Left ventricle myocardium inferior (tissue), 1 donor: Measurements from ENCODE around the gene DNMT1. TPM values are rescaled to one million over a fixed set of nuclear protein-coding genes. Genes with fewer than 3 reads are reported as not detected.

Experiments
- DNase-seq: peaks from one replicate; pipeline ENCODE4 v3.0.0-alpha.2; 2020
- H3K27ac ChIP-seq: fragments of 200-600 bp; replicated peaks from 2 replicates; pipeline ENCODE4 v1.8.0; 2021
- H3K27me3 ChIP-seq: fragments of 200-600 bp; 2 replicates; pipeline ENCODE4 v1.8.0; 2021; ENCODE audit warnings: low read depth
- H3K36me3 ChIP-seq: fragments of 200-600 bp; 2 replicates; pipeline ENCODE4 v1.8.0; 2021
- H3K4me1 ChIP-seq: fragments of 200-600 bp; 2 replicates; pipeline ENCODE4 v1.8.0; 2021
- H3K4me3 ChIP-seq: fragments of 200-600 bp; 2 replicates; pipeline ENCODE4 v1.8.0; 2021; ENCODE audit warnings: mild to moderate bottlenecking, moderate library complexity
- H3K9me3 ChIP-seq: fragments of 200-600 bp; replicated peaks from 2 replicates; pipeline ENCODE4 v1.8.0; 2021
- intact Hi-C: fragments of 100-400 bp; cut with micrococcal nuclease; formaldehyde crosslinking; loops from one replicate; pipeline ENCODE4 v1.11.0; 2022
- total RNA-seq: library from RNA; stranded (reverse); fragmentation: NEBNext Ultra II Directional; extraction: Animal tissue kit (Norgen Biotek cat#: 25700); gene quantifications from one replicate; pipeline ENCODE4 v1.2.1, GENCODE V29; 2021
- TF ChIP-seq, protein P1 (sequence below): fragments of 200-600 bp; IDR thresholded peaks from 2 replicates; pipeline ENCODE4 v1.8.0; 2021; ENCODE audit warnings: antibody characterized with exemption, mild to moderate bottlenecking, borderline replicate concordance
- donor health status: DM: no; HTN: yes; CAD: no; lungs with severe emphysema.

Gene DNMT1
- total RNA-seq, 1 donor from 2014 or later: 23.9 TPM

DNA sequence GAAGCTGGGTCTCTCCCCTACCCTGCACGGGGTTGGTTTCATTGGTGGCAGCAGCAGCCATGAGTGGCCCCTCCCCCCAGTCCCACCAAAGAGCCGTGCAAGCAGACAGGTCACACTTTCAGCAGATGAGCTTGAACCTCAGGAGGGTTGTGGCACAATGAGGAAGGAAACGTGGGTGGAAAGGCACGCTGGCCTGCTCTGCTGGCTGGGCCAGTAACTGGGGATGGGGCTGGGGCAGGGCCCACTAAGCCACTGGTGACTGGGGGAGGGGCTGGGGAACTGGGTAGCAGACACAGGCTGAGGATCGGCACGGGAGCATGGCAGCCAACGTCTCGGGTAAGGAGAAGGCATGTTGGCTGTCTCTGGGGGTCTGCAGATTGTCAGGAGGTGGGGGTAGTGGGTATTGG is 83.3 kb downstream of the DNMT1 start, which contains the start of gene P2RY11:
Gene P2RY11 (plus strand): TSS at position 289 of the 407 bp plus-strand sequence. CDS start 29 bp downstream, at position 318.
- Histone ChIP-seq H3K4me3 (no peak within 1 kb of the TSS), H3K9me3 (no peaks in the 10 kb centered on the region), H3K4me1 (peaks cover 32% of the 10 kb centered on the region), H3K27me3 (no peaks in the 10 kb centered on the region), H3K36me3 (peaks cover 64% of the 10 kb centered on the region), H3K27ac (peak within 1 kb of the TSS; percentile 12)
- intact Hi-C loops: no loop called here
- no peak for DNase-seq
- TF ChIP-seq, protein P1, sequence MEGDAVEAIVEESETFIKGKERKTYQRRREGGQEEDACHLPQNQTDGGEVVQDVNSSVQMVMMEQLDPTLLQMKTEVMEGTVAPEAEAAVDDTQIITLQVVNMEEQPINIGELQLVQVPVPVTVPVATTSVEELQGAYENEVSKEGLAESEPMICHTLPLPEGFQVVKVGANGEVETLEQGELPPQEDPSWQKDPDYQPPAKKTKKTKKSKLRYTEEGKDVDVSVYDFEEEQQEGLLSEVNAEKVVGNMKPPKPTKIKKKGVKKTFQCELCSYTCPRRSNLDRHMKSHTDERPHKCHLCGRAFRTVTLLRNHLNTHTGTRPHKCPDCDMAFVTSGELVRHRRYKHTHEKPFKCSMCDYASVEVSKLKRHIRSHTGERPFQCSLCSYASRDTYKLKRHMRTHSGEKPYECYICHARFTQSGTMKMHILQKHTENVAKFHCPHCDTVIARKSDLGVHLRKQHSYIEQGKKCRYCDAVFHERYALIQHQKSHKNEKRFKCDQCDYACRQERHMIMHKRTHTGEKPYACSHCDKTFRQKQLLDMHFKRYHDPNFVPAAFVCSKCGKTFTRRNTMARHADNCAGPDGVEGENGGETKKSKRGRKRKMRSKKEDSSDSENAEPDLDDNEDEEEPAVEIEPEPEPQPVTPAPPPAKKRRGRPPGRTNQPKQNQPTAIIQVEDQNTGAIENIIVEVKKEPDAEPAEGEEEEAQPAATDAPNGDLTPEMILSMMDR: no peak

DNA sequence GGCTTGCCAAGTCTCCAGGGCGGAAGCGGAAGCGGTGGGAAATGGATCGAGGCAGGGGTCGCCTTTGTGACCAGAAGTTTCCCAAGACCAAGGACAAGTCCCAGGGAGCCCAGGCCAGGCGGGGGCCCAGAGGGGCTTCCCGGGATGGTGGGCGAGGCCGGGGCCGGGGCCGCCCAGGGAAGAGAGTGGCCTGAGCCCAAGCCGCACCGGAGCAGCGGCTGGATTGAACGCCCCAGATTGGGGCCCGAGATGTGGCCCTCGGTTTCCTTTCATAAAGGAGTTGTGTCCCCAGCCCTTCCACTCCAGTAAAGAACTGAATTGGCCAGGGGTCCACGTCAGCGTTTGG is 83.8 kb downstream of the DNMT1 start:
- Histone ChIP-seq H3K4me1 (peaks cover 30% of the 10 kb centered on the region), H3K4me3 (no peak overlapping the region), H3K27me3 (no peaks in the 10 kb centered on the region), H3K36me3 (peaks cover 59% of the 10 kb centered on the region), H3K27ac (no peak overlapping the region), H3K9me3 (no peaks in the 10 kb centered on the region)
- intact Hi-C loops: no loop called here
- TF ChIP-seq, protein P1: no peak
- no peak for DNase-seq

DNA sequence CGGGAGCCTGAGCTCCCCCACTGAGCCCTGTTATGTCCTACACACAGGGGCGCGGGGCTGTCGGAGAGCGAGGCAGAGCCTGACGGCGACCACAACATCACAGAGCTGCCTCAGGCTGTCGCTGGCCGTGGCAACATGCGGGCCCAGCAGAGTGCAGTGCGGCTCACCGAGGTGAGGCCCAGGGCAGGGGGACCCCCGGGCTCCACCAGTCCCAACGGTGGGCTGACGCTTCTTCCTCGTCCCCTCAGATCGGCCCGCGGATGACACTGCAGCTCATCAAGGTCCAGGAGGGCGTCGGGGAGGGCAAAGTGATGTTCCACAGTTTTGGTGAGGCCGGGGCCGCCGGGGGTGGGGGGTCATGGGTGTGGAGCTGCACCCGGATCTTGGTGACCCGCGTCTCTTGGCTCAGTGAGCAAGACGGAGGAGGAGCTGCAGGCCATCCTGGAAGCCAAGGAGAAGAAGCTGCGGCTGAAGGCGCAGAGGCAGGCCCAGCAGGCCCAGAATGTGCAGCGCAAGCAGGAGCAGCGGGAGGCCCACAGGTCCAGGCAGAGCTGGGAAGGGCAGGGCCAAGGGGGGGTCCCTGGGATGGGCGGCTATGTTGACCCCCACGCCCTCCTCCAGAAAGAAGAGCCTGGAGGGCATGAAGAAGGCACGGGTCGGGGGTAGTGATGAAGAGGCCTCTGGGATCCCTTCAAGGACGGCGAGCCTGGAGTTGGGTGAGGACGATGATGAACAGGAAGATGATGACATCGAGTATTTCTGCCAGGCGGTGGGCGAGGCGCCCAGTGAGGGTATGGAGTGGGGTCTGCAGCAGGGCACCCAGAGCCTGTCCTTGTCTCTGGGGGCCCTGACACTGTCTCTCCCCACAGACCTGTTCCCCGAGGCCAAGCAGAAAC is 84.4 kb downstream of the DNMT1 start:
- Histone ChIP-seq H3K9me3 (no peaks in the 10 kb centered on the region), H3K27me3 (no peaks in the 10 kb centered on the region), H3K4me1 (peaks cover 31% of the 10 kb centered on the region), H3K27ac (no peak overlapping the region), H3K4me3 (no peak overlapping the region), H3K36me3 (peaks cover 53% of the 10 kb centered on the region)
- TF ChIP-seq, protein P1: no peak
- intact Hi-C loops: no loop called here
- DNase-seq: no peak

DNA sequence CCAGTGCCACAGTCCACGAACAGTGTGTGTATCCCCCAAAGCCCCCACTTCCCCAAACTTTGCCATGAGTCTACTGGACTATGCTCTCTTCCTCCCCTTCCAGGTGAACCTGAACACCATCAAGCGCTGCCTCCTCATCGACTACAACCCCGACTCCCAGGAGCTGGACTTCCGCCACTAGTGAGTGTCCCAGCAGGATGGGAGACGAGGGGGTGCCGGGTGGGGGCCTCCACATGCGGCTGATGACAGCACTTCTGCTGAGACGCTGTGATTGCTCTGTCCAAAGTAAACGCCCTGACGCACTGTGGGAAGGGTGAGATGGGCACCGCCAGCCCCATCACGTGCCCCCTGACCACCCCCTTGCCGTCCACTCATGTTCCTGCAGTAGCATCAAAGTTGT is 85.2 kb downstream of the DNMT1 start:
- TF ChIP-seq, protein P1: no peak
- Histone ChIP-seq H3K27me3 (no peaks in the 10 kb centered on the region), H3K36me3 (peaks cover 45% of the 10 kb centered on the region), H3K27ac (no peak overlapping the region), H3K4me1 (peaks cover 31% of the 10 kb centered on the region), H3K4me3 (no peak overlapping the region), H3K9me3 (no peaks in the 10 kb centered on the region)
- DNase-seq: no peak
- intact Hi-C loops: no loop called here

DNA sequence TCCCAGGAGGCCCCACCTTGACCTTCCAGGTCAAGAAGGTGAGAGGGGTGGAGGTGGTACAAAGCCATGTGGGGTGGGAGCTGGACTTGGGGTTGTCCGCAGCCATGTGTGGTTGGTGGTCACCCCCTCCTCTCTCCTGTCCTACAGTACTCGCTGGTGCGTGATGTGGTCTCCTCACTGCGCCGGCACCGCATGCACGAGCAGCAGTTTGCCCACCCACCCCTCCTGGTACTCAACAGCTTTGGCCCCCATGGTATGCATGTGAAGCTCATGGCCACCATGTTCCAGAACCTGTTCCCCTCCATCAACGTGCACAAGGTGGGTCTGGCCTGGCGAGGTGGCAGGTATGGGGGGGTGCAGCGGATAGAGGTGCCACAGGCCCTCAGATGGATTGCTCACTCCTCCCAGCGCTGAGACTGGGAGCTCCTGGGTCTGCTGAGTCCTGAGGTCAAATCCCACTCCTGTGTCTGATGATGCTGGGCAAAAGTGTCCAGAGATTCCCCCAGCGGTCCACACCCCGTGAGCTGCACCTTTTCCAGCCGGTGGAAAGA is 86.9 kb downstream of the DNMT1 start:
- Histone ChIP-seq H3K27me3 (no peaks in the 10 kb centered on the region), H3K4me1 (peaks cover 26% of the 10 kb centered on the region), H3K9me3 (no peaks in the 10 kb centered on the region), H3K36me3 (peaks cover 44% of the 10 kb centered on the region), H3K27ac (no peak overlapping the region), H3K4me3 (no peak overlapping the region)
- intact Hi-C loops: no loop called here
- TF ChIP-seq, protein P1: no peak
- no peak for DNase-seq
